Measurements from ENCODE around the gene CHRNA3.

The CHRNA3 gene

GRCh38 chr15:78635346-78635745 lies 14.6 kb upstream of the CHRNA3 start:
- DNase-seq: no peak

DNA sequence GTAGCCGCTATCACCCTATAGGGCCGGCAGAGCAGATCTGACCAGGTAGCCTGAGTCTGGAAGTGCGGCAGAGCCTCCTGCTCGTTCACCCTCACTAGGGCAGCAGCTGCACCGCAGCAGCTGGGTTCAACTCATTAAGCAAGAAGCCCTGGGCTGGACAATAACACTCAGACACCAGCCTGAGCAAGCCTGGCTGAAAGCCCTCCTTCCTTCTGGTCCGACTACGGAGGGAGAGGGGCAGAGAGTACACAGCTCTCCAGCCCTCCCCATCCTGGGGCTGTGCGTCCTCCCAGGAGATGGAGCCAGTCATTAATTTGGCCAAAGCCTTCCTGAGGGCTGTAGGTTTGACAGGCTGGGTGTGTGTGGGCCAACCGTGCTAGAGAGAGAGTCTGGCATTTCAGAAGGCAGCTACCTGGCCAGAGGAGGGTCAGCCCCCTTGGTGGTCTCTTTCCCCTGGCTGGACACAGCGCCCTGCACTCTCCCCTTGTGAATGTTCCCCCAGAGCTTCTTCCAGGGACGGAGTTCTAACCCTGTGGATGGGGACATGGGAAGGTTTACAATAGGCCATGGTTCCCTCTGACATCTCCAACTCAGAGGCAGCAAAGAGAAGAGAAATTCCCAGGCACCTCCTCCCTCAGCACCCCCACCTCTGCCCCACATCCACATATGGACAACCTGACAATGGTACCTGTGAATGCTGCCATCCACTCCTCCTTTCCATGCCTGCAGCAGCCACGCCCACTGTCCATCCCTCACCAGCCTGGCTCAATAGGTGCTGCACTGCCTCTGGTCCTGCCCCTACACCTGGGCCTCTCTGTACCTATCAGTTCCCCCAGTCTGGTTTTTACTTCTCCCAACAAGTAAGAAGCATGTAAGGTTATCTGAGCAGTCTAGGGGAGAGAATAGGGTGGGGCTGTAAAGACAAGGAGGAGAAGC lies 13.7 kb upstream of the CHRNA3 start:
- DNase-seq: no peak

- no peak for DNase-seq
Measured at GRCh38 chr15:78633348-78633747, 12.6 kb upstream of the CHRNA3 start.

GRCh38 chr15:78630886-78631633 lies 10.3 kb upstream of the CHRNA3 start:
- no peak for DNase-seq

GRCh38 chr15:78629716-78630065 lies 8.9 kb upstream of the CHRNA3 start:
- no peak for DNase-seq

- no peak for DNase-seq
Measured at GRCh38 chr15:78629031-78629715, 8.4 kb upstream of the CHRNA3 start.

GRCh38 chr15:78628227-78628626 lies 7.4 kb upstream of the CHRNA3 start:
- no peak for DNase-seq

GRCh38 chr15:78627348-78627747 lies 6.6 kb upstream of the CHRNA3 start:
- DNase-seq: no peak

DNA sequence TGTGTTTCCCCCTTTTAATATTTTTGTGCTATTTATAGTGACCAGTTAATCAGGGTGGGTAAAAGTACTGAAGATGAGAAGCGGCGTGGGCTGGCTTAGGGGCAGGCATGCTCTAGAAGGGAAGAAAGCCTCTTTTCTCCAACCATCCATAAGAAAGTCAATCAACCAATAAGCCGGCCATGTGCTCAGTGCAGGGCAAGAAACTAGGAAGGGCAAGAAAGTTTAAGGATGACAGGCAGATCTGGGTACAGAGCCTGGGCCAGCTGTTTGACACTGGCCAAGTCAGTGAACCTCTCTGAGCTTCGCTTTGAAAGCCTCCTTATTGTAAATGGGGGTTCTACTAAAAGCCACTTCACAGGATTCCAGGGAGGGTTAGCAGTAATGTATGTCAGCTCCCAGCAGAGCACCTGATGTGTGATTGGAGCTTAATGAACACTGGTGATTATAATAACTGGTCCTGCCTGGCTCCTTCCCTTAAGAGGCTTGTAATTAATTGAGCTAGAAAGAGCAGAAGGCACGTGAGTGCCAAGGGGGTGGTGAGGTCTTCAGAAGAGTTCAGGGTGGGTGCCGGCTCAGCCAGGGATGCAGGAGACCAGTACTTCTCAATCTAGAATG lies 5.7 kb upstream of the CHRNA3 start:
- DNase-seq: no peak

GRCh38 chr15:78625606-78626280 lies 4.9 kb upstream of the CHRNA3 start:
- DNase-seq: no peak

GRCh38 chr15:78624651-78625590 lies 4.1 kb upstream of the CHRNA3 start:
- DNase-seq: no peak

DNA sequence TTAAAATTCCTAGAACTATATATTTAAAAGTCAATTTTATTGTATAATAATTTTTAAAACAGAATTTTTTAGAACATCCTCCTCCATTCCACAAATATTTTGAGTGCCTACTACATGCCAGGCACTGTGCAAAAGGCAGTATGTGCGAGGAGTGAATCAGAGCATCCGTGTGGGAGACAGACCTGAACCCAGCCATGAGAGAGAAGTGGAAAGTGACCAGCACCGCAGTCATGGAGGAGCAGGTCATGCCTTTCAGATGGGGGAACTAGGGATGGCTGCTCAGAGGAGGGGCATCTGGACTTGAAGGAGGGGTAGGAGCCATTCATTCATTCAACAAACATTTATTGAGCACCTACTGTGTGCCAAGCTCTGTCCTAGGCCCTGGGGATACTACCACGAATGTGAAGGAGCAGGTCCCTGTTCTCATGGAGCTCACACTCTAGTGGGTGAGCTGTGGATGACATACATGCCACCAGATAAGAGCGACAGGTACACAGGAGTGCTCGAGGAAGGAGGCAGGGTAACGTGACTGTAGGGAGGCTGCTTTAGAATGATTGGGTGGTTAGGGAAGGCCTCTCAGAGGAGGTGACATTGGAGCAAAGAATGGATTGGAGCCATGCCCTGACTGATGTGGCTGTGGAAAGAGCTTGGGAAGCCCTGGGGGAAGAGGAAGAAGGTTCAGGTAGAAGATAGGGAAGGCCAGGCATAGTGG lies 3.1 kb upstream of the CHRNA3 start:
- no peak for DNase-seq

- DNase-seq: no peak
Measured at GRCh38 chr15:78621810-78622402, 1.1 kb upstream of the CHRNA3 start.

DNA sequence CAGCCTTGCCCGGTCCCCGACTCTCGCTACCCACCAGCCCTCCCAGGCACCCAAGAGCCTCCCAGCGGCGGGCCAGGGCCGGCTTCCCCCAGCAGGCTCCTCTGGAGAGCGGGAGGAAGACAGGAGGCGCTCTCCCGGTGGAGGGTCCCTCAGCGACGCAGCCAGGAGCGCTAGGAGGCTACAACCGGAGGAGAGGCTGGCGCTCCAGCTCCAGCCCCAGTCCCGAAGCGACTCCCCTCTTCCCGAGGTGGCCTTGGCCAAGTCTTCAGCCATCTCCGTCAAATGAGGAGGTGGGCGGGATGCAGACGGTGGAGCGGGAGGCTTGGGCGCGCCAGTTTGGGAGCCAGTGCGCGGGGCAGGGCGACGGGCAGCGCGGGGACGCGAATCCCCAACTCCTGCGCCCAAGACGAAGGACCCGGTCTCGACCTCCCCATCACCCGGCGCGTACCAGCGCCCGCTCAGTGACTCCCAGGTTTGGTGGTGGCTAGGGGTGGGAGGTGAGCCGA lies 722 bp downstream of the CHRNA3 start:
- DNase-seq: no peak

DNA sequence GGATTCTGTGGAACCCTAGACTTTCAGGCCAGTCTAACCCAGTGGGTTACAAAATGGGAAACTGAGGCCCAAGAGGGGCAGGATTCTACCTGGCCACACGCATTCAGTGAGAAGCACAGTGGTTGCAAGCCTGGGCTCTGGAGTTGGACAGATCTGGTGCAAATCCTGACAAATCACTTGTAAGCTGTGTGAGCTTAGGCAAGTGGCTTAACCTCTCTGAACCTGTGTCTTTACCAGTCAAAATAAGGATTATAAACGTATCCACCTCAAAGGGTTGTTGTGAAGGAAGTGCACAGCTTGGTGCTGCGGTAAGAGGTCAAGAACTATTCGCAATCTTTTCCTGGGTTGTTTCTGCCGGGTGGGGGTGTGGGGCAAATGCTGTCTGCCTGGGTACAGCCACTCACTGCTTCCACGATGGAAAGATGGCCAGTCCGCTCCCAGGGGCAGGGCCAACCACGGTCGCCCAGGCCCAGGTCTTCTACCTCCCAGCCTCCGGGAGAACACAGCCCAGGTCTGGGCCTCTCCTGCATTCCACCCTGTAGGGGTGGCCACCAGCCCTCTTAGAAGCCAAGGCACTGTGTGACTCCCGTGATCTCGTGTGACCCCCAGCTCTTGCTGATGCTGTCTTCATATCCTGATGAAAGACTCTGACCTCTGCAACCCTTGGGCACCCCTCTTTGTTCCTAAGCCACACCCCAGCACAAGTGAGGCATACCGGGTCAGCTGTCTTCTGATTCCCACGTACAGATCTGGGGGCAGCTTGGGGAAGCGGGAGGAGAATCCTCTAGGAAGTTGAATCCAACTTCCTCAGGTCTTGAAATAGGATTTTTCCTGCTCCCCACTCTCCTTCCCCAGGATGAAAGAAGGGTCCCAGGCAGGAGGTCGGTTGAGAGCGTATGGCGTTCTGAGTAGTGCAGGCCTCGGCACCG lies 1.5 kb downstream of the CHRNA3 start:
- DNase-seq: no peak

- peak; percentile 77 for DNase-seq
Measured at GRCh38 chr15:78618490-78618934, 2.3 kb downstream of the CHRNA3 start.

GRCh38 chr15:78618064-78618463 lies 2.7 kb downstream of the CHRNA3 start:
- DNase-seq: no peak

DNA sequence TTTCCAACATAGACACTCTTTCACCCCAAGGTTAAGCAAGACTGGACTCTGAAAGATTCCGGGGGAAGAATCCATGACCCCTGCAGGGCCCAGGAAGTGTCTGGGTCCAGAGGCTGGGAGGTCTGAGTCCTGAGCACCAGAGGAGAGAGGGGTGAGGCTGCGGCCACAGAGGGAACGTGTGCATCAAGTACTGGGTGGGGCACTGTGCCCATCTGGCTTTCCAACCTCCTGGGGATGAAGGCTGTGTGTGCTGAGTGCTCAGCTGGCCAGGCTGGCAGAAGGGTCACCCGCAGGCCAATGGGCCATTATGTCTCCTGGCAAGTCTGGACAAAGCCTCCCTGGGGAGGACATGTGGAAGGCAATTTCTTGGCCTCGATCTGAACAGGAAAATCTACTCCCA lies 3.3 kb downstream of the CHRNA3 start:
- DNase-seq: no peak

DNA sequence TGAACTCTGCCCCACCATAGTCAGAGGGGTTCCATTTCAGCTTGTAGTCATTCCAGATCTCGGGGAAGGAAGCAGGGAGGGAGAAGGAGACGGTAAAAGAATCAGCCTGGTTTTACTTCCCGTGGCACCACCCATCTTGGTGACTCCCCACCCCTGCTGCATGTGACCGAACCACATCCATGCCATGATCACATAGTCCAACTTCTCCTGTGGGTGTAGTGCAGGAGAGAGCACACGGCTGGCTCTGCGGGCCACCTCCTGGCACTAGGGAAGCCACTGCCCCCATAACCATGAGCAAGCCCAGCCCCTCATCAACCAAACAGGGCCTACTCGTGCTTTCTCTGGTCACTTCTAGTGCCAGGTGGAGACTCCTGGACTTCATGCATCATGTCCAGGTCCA lies 3.7 kb downstream of the CHRNA3 start:
- no peak for DNase-seq

Data from stimulated activated CD4-positive, alpha-beta T cell treated with anti-CD3 and anti-CD28 coated beads, Interleukin-12 subunit alpha, Interleukin-12 subunit beta, amount 100 ng/mL, for 4 hours (primary cell).